Stimulated activated naive CD8-positive, alpha-beta T cell treated with anti-CD3 and anti-CD28 coated beads, Interleukin-15, Interleukin-2, amounts not matched to agents 100 U/mL and 50 U/mL, for 24 hours (primary cell): ENCODE results near the gene HOXB3.

Source experiments
- ATAC-seq: fragments of 150-1000 bp; cut with Tn5 transposase; one replicate; pipeline ENCODE4 v1.10.0; 2021
- DNase-seq: peaks from one replicate; pipeline ENCODE4 v3.0.0; 2021

Gene HOXB3

DNA sequence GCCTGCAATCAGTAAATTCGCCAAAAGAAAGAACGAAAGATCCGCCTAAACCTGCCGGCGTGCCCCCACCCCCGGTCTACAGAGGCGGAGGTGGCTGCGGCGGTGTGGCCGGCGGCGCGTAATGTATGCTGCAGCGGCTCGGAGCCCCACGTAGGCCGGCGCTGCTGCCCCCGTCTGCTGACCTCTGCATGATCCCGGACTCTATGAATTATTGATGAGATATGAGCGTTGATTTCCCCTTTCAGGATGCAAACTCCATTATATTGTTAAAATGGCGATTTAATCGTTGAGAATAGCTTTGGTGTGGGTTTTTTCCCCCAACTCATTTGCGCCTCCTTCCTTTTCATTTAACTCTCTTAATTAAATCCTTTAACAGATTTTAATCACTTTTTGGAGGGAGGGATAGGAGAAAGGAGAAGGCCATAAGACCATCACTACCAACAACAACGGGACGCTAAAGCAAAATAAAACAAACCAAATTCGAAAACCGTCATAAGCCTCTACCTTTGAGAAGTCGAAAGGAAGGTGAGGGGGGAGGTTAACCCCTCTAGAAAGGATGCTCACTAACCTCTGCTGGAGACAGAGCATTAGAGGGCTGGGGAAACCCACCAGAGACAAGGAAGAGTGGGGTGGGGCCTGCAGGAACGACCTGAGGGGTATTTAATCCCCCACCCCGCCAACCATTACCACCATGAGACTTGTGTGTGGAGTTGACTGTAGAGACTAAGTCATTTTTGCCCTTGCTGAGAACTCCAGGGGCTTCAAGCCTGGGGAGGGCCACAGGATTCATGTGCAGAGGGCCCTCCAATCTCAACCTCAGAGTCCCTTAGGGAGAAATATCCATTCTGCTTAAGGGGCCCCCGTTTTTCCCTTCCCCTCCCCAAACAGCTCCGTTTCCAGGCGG lies 3.4 kb downstream of the HOXB3 start:
- peak; percentile 53 for DNase-seq

DNA sequence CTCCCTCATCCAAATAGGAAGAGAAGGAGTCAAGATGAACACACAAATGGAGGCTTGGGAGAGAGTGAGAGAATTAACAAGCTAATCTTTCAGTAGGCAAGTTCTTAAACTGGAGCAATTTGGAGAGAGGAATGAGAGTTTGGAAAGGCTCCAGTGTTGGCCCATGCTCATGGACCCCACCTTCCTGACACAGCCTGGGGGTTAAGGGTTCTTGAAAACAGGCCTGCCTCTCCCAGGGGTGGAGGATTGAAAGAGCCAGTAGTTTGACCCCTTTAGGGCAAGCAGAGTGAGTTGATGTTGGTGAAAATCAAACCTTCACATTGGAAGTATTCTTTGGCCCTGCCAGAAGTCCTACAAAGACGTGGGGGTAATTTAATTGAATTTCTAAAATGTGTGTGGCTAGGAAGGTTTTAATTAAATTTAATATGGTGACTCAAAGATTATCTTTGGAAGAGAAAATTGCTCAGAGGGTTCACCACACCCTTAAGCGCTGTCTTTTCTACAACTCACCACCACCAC lies 5.8 kb downstream of the HOXB3 start:
- DNase-seq (no peak), ATAC-seq (no peak)

More for the DNA sequence above, 3.4 kb downstream of the HOXB3 start:
- no peak for ATAC-seq

DNA sequence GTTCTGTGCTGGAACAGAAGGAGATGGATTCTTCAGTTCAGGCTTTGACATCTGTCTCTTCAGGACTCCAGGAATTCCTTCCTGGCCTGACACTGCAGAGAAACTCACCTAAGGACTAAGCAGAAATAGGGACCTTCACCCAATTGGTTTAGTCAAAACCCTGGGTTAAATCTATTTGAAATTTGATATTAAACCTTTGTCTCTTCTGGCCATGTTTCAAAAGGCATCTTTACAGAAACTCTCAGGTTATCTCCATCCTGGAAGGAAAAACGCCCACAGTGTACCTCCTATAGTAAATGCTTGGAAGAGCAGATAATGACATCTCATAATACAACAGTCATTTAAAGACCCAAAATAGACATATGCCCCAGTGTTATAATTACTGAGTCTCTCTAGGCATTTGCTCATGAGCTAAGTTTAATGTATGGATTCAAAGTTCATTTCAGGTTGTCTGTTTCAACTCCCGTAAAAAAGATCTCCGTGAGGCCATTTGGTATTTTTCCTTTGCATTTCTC lies 6.3 kb downstream of the HOXB3 start:
- DNase-seq, result no peak
- no peak for ATAC-seq

DNA sequence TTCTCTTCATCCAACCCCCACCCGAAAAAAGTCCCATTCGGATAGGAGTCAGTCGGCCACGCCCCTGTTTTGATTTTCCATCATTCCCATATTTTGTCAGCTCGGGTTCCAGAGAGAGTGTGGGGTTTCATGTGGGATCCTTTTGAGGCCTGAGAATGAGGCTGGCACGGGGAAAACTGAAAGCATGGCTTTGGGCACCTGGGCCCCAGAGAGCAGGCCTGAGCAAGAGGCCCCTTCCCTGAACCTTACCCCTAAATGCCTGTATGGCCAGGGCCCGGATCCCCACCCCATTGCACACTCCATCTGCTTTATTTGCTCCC lies 7.3 kb downstream of the HOXB3 start:
- ATAC-seq (no peak), DNase-seq (no peak)

DNA sequence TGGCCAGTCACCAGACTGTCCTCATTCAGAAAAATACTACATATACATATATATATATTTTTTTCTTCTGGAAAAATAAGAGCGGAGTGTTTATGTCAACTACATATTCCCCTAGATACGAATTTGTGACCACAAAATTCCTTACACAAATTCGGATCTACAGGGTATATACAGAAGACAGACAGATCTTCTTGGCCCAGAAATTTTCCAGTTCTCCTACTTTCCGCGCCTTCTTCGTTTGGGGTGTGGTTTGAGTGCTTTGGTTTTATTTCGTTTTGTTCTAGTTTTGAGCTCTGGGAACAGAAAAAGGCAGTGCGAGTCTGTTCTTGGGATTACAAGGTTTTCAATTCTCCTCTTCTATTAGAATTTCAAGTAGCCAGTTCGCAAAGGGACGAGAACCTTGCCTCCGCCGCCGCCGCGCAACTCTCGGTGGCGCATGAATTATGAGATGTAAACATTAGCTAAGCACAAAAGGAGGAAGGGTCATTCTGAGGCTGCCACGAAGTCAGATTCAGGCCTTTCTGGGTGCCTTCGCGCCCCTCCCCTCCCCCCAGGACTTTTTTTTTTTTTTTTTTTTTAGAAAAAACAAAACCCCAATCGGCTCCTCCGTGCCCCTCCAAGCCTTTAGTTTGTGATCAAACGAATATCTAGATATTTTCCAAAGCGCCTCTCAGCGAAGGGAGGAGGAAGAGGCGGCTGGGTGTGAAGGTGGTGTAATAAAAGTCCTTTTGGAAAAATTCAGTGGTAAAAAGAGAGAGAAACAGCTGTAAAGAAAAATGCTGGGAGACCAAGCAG lies 10.1 kb downstream of the HOXB3 start:
- DNase-seq (no peak), ATAC-seq (no peak)

DNA sequence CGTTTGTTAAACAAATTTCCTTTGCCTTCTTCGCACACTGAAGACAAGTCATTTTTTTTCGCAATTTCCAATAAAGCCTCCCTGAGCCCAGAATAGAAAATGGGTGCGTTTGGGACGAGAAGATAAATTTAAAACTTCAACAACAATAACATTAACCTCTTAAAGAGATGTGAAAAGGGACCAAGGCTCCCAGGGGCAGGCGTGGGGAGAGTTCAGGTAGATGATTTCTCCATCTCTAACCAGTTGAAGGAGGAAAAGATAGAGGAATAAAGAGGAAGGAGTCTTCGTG lies 10.6 kb downstream of the HOXB3 start:
- DNase-seq, result no peak
- ATAC-seq, result no peak

DNA sequence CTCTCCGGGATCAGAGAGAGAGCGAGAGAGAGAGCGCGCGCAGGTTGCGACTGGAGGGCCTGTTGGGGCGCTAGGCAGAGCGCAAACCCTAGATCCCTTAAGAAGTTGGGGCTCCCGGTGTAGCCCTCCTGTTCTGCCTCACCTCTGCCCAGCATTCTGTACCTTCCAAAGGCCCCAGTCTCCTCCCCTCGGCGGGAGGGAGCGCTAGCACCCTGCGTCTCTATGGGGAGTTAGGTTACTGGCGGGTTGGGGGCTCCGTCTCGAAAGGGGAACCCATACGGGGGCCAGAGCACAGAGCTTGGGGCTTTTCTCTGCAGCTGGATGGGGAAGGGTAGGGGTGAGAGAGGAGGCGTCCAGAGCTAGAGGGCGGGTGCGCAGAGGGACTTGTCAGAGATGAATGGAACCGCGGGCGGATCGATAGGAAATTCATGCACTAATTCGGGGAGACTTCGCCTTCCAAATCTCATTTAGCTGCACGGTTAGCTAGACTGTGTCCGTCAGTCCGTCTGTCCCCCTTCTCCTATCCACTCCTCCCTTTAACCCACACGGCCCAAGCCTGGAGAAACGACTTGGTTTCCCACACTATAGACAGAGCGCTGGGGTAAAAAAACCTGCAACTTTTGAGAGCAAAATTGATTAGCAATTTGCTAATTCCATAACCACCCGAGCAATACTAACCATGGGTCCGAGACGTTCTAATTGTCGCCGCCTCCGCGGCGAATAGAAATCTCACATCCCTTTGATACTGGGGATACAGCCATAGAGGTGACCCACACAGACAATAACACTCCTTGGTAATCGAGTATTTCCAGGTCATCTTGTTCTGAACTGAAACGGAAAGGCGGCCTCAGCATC lies 11.2 kb downstream of the HOXB3 start:
- DNase-seq, result no peak
- ATAC-seq, result peak; percentile 62

DNA sequence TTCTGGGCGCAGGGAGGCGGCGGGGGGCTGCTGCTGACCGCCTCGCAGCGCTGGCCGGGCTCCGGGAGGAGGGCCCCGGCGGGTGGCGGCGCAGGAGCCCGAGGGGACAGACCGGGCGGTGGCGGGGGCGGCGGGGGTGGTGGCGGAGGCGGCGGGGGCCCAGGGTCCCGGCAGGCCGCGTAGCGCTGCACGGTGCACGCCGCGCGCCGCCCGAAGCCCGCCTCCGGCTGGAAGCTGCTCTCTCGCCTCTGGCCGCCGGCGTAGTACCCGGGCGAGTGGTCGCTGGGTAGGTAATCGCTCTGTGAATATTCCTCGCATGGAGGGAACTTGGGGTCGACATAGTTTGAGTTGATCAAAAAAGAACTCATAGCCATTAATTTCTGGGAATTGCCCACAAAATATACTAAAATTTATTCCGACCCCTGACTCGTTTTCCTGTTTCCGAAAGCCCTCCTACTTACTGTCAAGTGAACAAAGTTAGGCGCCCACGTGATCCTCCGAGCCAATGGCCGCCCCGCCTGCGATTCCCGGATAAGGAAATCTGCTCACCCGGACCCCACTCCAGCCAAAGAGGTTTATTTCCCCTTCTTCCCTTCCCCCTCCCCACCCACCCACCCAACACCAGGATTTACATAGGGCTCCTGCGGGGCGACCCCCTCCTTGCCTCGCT lies 12.0 kb downstream of the HOXB3 start, which contains the start of gene HOXB4:
Gene HOXB4 (minus strand): TSS at position 405 of the 670 bp plus-strand sequence. CDS start 31 bp downstream, at position 374.
- peak; percentile 77 for DNase-seq
- ATAC-seq, result peak; percentile 64

DNA sequence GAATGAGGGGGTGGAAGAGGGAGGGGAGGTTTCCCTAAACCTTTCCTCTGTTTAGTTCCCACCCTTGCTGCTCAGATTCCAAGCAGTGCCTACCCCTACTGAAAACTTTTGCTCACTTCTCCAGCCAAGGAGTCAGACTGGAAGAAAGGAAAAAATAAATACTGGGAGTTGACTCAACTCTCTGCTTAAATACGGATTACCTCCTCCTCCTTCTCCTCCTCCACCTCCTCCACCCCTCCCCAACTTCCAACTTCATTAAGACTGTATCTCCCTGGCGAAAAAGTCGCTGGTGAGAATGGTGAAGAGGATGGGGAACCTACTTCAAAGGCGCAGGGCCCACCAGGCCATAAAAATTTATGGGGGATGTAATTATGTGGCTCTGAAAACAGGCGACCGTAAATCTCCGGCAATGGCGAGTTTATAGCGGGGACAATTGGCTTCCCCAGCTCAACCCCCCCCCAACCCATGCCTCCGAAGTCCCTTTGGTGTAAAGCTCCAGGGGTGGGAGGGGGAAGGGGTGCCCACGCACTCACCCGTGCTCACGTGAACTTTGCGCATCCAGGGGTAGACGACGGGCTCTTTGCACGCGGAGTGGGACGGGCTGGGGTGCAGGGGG lies 12.6 kb downstream of the HOXB3 start:
- no peak for ATAC-seq
- no peak for DNase-seq

DNA sequence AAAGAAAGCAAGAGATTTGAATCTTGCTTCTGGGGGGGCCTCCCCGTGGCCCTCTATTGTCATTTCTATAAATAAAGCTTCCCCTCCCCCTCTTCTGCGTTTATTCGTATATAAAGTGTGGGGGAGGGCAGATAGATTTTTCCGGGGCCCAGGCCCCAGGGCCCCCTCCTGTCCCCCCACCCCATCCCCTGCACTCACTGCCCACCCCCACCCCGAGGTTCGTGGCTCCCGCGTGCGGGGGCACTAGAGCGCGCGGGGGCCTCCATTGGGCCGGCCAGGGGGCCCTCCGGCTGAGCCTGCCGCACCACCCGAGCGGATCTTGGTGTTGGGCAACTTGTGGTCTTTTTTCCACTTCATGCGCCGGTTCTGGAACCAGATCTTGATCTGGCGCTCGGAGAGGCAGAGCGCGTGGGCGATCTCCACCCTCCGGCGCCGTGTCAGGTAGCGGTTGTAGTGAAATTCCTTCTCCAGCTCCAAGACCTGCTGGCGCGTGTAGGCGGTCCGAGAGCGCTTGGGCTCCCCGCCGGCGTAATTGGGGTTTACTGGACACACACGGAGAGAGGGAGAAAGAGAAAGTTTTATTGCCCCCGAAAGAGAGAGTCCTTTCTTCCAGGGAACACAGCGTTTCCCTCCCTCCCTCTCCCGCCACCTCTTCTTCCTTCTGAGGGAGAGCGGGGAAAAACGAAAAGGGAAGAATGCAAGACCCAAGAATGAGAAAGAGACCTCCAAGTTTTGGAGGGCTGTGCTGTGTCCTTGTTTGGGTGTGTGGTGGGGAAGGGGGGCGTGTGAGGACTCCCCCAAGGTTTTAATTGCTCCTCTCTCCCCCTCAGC lies 13.3 kb downstream of the HOXB3 start:
- DNase-seq (no peak), ATAC-seq (no peak)

DNA sequence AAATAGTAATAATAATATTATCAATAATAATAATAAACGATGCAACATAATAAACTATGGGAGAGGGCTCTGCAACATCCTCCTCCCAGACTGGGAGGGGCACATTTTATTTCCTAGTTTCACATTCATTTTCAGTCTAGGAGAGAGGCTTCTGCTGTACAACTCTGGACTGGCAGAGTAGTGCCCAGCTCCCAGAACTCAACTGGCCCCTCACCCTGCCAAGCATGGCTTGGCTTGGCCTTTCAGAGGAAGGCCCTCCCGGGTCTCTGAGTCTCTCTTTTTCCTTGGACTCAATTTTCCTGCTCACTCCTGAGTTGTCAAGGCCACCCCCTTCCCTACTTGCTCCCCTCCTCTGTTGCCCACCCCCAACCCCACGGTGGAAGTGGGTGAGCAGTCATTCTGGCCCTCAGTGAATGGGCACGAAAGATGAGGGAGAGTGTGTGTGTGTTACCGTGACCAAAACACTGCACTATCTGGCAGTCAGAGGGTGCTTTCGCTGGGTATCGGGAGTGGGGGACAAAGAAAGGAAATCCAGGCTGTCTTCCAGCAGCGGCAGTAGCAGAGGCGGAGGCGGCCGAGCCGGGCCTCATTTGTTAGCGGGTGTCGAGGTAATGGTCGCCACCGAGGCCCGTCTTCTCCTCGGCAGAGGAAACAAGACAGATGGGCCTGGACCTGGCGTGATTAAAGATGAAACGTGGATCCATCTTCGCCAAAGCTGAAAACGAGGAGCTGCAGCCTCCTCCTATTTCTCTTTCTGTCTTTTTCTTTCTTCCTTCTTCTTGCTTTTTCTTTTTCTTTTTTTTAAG lies 14.2 kb downstream of the HOXB3 start:
- DNase-seq (no peak), ATAC-seq (no peak)

DNA sequence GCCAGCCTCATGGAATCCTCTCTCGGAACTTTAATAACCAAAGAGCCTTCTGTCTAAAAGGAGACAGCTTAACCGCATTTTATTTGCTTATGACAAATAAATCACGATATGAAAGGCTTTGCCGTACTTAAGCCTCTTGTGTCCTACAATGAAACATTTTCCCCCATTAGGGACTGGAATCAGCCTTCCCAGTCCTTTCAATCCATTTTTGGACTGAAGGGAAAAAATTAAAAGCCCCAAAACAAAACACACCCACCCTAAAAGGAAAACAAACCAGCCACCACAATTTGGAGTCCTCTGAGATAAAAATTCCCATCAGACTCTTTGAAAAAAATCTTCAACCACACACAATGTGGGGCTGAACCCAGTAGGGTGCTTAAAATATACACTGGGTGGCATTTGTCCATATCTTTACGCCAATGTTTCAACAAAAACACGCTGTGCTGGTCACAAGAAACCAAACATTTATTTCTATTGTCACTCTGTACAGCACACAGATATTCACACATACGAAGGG lies 14.9 kb downstream of the HOXB3 start:
- no peak for ATAC-seq

DNA sequence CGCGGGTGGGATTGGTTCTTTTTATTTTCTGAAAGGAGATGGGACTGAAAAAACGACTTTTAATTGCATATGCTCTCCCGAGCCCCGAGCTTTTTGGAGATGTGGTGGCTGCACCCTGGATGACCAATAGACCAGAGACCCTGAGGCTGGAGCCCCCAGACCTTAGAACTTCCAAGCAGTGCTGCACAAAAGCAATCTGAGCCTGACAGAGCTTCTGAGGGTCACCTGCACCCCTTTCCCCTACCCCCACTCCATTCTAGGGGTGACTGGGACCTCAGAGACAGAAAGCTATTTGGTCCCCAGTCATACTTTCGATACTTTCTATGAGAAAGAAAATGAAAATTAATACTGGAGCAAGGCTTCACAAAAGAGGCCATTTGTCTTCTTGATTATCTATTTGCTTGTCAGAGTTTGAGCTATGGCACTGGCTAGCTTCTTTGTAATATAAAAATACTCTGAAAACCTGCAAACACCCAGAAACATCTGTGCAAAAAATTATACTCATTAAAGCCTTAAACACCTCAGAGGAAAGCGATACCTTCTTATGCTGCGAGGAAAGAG lies 15.5 kb downstream of the HOXB3 start:
- ATAC-seq (no peak), DNase-seq (no peak)

More for the DNA sequence above, 14.9 kb downstream of the HOXB3 start:
- no peak for DNase-seq

DNA sequence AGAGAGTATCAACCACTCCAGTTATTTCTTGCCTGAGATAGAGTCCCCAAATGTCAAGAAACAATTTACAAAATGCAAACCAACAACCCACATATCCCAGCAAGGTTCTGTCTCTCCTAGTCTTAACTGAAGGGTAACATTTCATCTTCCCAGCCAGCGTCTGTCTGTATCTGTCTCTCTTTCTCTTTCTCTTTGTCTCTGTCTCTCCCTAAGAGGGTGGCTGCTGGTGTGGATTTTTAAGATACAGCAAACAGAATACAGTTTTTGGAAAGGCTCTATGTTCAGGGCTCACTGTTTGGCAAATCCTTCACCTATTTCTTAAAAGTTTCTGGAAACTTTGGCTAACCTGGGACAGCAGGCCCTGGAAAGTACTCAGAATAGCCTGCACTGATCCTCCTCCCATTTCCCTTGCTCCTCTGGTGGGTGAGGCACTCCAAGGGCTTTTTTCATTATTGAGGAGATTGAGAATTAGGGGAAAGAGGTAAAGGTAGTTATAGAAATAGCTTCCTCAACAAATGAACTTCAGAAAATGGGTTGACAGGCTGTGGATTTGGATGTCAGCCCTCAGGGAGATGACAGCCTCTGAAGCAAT lies 18.1 kb downstream of the HOXB3 start:
- no peak for ATAC-seq
- no peak for DNase-seq

DNA sequence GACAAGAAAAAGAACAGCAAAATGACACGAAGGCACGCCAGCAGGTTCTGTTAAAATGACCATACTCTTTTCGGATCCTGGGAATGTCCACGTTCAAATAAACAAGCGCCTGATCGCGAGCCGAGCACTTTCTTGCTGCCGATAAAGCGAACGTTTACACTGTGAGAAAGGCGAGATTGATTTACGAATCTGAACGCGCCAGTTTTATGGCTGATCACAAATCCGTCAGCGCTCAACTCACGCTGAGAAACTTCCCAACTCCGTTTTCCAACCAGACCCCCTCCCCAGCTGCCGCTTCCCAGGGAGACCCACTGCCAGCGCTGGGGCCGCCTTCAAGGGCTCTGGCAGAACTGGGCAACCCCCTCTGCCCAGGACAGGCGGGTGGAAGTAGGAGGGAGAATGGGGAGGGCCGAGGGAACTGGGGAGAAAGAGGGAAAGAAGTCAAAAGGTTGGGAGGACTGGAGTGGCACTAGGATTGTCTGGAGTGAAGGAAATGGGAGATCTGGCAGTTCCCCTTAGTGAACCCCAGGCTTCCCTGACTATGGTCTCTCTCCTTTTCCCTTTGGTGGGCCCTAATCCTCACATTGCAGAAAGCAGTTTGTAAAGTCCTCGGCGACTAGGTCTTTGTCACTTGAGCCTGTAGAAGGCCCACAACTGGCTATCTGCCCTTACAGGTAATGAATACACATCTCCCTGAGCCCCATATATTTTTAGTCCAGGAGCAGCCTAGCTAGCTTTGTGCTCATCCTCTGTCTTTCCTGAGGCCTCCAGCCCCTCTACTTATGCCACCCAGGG lies 18.8 kb downstream of the HOXB3 start:
- ATAC-seq (no peak), DNase-seq (no peak)

DNA sequence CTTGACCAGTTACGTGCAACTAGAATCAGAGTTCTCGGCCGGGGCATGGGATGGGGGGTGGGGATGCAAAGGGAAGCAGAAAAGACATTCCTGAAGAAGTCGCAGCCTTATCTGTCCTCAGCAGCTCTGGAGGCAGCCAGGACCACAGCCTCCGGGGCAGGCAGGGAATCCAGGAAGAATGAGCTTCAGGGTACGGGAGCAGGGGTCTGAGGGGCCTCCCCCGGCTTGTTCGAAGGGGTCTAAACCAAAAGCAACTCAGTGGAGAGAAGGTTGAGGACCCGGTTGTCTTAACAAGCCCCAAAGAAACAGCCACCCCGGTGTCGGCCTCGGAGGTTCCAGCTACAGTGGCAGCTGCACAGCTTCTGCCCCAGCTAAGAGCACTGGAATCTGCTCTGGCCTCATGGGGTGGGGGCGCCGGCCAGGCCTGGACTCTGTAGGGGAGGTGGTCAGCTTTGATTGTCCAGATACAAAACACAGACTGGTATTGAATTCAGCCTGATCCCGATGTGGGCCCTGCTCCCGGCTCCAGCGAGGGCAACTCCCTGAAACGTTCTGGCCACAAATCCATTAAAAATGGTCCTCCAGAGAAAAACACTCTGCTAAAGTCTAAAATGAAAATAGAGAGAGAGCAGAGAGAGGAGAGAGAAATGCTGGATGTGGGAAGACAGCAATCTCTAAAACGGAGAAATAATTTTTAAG lies 19.6 kb downstream of the HOXB3 start:
- DNase-seq, result no peak
- ATAC-seq, result no peak
